ENCODE data around the gene COPB1. TPM values are rescaled to one million over a fixed set of nuclear protein-coding genes. Genes with fewer than 3 reads are reported as not detected.

COPB1 gene
- total RNA-seq, 1 experiment from 2014 or later, result 128 TPM

GRCh38 chr11:14444441-14445189, 55.0 kb downstream of the COPB1 start:
- no peak for DNase-seq (ENCODE audit: extremely low read depth, low read depth)

GRCh38 chr11:14443638-14444037, 56.0 kb downstream of the COPB1 start:
- no peak for DNase-seq (ENCODE audit: extremely low read depth, low read depth)

- DNase-seq (ENCODE audit: extremely low read depth, low read depth), result no peak
Measured at GRCh38 chr11:14435717-14436512, 63.7 kb downstream of the COPB1 start.

GRCh38 chr11:14425621-14426020, 74.0 kb downstream of the COPB1 start:
- no peak for DNase-seq (ENCODE audit: extremely low read depth, low read depth)

GRCh38 chr11:14424096-14424495, 75.5 kb downstream of the COPB1 start:
- peak; percentile 27 for DNase-seq (ENCODE audit: extremely low read depth, low read depth)

GRCh38 chr11:14423633-14424032, 76.0 kb downstream of the COPB1 start:
- DNase-seq (ENCODE audit: extremely low read depth, low read depth), result no peak

GRCh38 chr11:14422814-14423182, 76.8 kb downstream of the COPB1 start:
- no peak for DNase-seq (ENCODE audit: extremely low read depth, low read depth)

GRCh38 chr11:14422052-14422813, 77.4 kb downstream of the COPB1 start:
- peak; percentile 80 for DNase-seq (ENCODE audit: extremely low read depth, low read depth)

- DNase-seq (ENCODE audit: extremely low read depth, low read depth), result no peak
Measured at GRCh38 chr11:14420223-14420622, 79.4 kb downstream of the COPB1 start.

GRCh38 chr11:14418801-14419417, 80.7 kb downstream of the COPB1 start:
- peak; percentile 19 for DNase-seq (ENCODE audit: extremely low read depth, low read depth)

- no peak for DNase-seq (ENCODE audit: extremely low read depth, low read depth)
Measured at GRCh38 chr11:14417617-14418374, 81.8 kb downstream of the COPB1 start.

- DNase-seq (ENCODE audit: extremely low read depth, low read depth), result no peak
Measured at GRCh38 chr11:14417186-14417585, 82.4 kb downstream of the COPB1 start.

- DNase-seq (ENCODE audit: extremely low read depth, low read depth), result no peak
Measured at GRCh38 chr11:14414470-14415461, 84.8 kb downstream of the COPB1 start.

- DNase-seq (ENCODE audit: extremely low read depth, low read depth), result no peak
Measured at GRCh38 chr11:14413307-14414069, 86.1 kb downstream of the COPB1 start.

GRCh38 chr11:14411818-14412217, 87.8 kb downstream of the COPB1 start:
- DNase-seq (ENCODE audit: extremely low read depth, low read depth), result no peak

GRCh38 chr11:14409891-14410290, 89.7 kb downstream of the COPB1 start:
- no peak for DNase-seq (ENCODE audit: extremely low read depth, low read depth)

GRCh38 chr11:14408612-14409011, 91.0 kb downstream of the COPB1 start:
- DNase-seq (ENCODE audit: extremely low read depth, low read depth), result no peak

All from NCI-H460 (cell line).